Heart right ventricle (tissue), 16 donors: ENCODE results near the gene DMRT1. TPM values are rescaled to one million over a fixed set of nuclear protein-coding genes. Genes with fewer than 3 reads are reported as not detected.

Experiments used
- ATAC-seq, 8 donors: fragments of 200-7000 bp; cut with Tn5 transposase; one replicate each; pipeline ENCODE4 v1.9.1; 2020; ENCODE audit warnings: mild to moderate bottlenecking in 8 of 8, moderate library complexity in 8 of 8, moderate number of reproducible peaks in 1 of 8
- DNase-seq, 2 donors: peaks; one replicate each; pipeline ENCODE4 v3.0.0-alpha.2; 2020
- H3K27ac ChIP-seq, 10 donors: fragments of 200-600 bp; sonication (generic) in 2 of 10; one replicate each; pipeline versions ENCODE4 v1.5.0 to v1.8.0; 2020 to 2022; ENCODE audit warnings: mild to moderate bottlenecking in 3 of 10
- H3K27me3 ChIP-seq, 7 donors: fragments of 200-600 bp; one replicate each; pipeline ENCODE4 v1.8.0; 2021 to 2022; ENCODE audit warnings: mild to moderate bottlenecking in 2 of 7
- H3K36me3 ChIP-seq, 9 donors: fragments of 200-600 bp; sonication (generic) in 1 of 9; one replicate each; pipeline versions ENCODE4 v1.5.0 to v1.8.0; 2020 to 2022; ENCODE audit warnings: mild to moderate bottlenecking in 2 of 9
- H3K4me1 ChIP-seq, 9 donors: fragments of 200-600 bp; sonication (generic) in 1 of 9; one replicate each; pipeline versions ENCODE4 v1.5.0 to v1.8.0; 2020 to 2022; ENCODE audit warnings: mild to moderate bottlenecking in 4 of 9
- H3K4me3 ChIP-seq, 10 donors: fragments of 200-600 bp; sonication (generic) in 2 of 10; one replicate each; pipeline versions ENCODE4 v1.5.0 to v1.8.0; 2020 to 2022; ENCODE audit warnings: mild to moderate bottlenecking in 7 of 10, moderate library complexity in 2 of 10
- H3K9me3 ChIP-seq, 11 donors: fragments of 200-600 bp in 10 of 11; sonication (generic) in 2 of 11; one replicate each; pipeline versions ENCODE4 v1.5.0 to v1.8.0; 2013 to 2022; ENCODE audit warnings: mild to moderate bottlenecking in 2 of 11, control low read depth in 1 of 11, moderate library complexity in 1 of 11
- CTCF ChIP-seq, 9 donors: fragments of 200-600 bp; sonication (generic) in 2 of 9; IDR thresholded peaks; one replicate each; pipeline versions ENCODE4 v1.5.0 to v1.8.0; 2021 to 2022; ENCODE audit warnings: antibody characterized with exemption in 9 of 9, mild to moderate bottlenecking in 5 of 9, moderate library complexity in 1 of 9
- WGBS, 2 donors: extraction: QIAGEN DNeasy Blood & Tissue Kit; methylation state at CpG; one replicate each; pipeline ENCODE4 v1.1.7; 2013; ENCODE audit warnings: inconsistent platforms in 1 of 2; 5-methylcytosine and 5-hydroxymethylcytosine counted together
- intact Hi-C, 10 donors: fragments of 100-400 bp; cut with DNase I; formaldehyde crosslinking; loops; one replicate each; pipeline versions ENCODE4 v1.11.1 to v1.14.2; 2022
- polyA plus RNA-seq, 2 donors: library from polyadenylated mRNA; stranded (reverse); fragments of 200-250 nt; gene quantifications; one replicate each; pipeline ENCODE4 v1.2.3, GENCODE V29; 2013
- total RNA-seq, 10 donors: library from RNA; stranded (reverse); fragmentation: NEBNext Ultra II Directional in 3 of 10; extraction: Animal tissue kit (Norgen Biotek cat#: 25700) in 3 of 10; gene quantifications; one replicate each; pipeline versions ENCODE4 v1.2.1 to v1.2.4, GENCODE V29; 2021 to 2023
- donor health status: Arrhythmogenic right ventricular cardiomyopathy.
- donor health status: ischemic (EF 13 %, LVEDD 7.1; RV severe dilation, severe dysfunction).
- donor health status: healthy with polysubstance abuse.
- donor health status: DM: no; HTN: yes; CAD: no.
- donor health status: DM: no; HTN: no; CAD: no.
- donor health status: ischemic (EF 25% LVEDD 6.9; RV normal size, moderate dysfunction).
- donor health status: ischemic (EF 25% LVEDD 5.7; RV mildly dilated, moderate dysfunction).
- donor health status: healthy.
- donor health status: DM: yes; HTN: yes; CAD: no.
- donor health status: Ischemic cardiomyopathy.
- donor health status: ischemic (EF 35%, LVEDD 5.7; RV mildly dilated, moderate dysfunction).
- donor health status: nonischemic (EF 11% LVEDD 7.7; RV severe dilation, severe dysfunction).
- donor health status: DM: yes; HTN: yes; CAD: no.
- donor health status: PGD.
- donor health status: ischemic (EF 29% LVEDD 5.4; RV normal size, mild dysfunction).
- donor health status: nonischemic (EF 23%, LVEDD 6.1; RV moderate dilation, normal function).

The DMRT1 gene
- total and polyA plus RNA-seq, 12 donors: not detected

GRCh38 chr9:973295-973834 is 131.9 kb downstream of the DMRT1 start:
- 17 to 21% methylated on average over 17 of the region's 17 CpGs for WGBS, 2 donors
- Histone ChIP-seq H3K4me3 (no peak overlapping the region), H3K27me3 (peaks cover 87 to 100% (median 100%) of the 10 kb centered on the region in 7 donors), H3K4me1 (peaks cover 3 to 58% (median 40%) of the 10 kb centered on the region in 9 donors), H3K9me3 (no peaks in the 10 kb centered on the region), H3K36me3 (no peaks in the 10 kb centered on the region), H3K27ac (no peak overlapping the region)
- intact Hi-C loops: loop anchor here in 1 of 10 donors (10.0 kb wide), 1 partner anchor 71 kb away; no protein-coding TSS in a partner anchor
- no peak for DNase-seq
- ATAC-seq: no peak
- no peak for TF ChIP-seq CTCF (IDR thresholded peaks at IDR 0.05)

- Histone ChIP-seq H3K27ac (no peak overlapping the region), H3K36me3 (no peaks in the 10 kb centered on the region), H3K4me1 (peaks cover 3 to 55% (median 40%) of the 10 kb centered on the region in 9 donors), H3K27me3 (peaks cover 87 to 100% (median 100%) of the 10 kb centered on the region in 7 donors), H3K9me3 (no peaks in the 10 kb centered on the region), H3K4me3 (no peak overlapping the region)
- intact Hi-C loops: loop anchor here in 1 of 10 donors (10.0 kb wide), 1 partner anchor 70 kb away; no protein-coding TSS in a partner anchor
- TF ChIP-seq CTCF (IDR thresholded peaks at IDR 0.05): no peak
- WGBS, 2 donors: 10 to 12% methylated on average over 29 of the region's 29 CpGs
- no peak for ATAC-seq
- no peak for DNase-seq
Observed at GRCh38 chr9:974031-974995, 132.8 kb downstream of the DMRT1 start.

GRCh38 chr9:974996-975739 is 133.7 kb downstream of the DMRT1 start:
- intact Hi-C loops: loop anchor here in 1 of 10 donors (10.0 kb wide), 1 partner anchor 70 kb away; no protein-coding TSS in a partner anchor
- H3K4me3 ChIP-seq: no peak overlapping the region
- H3K4me1 ChIP-seq: peaks cover 3 to 47% (median 39%) of the 10 kb centered on the region in 9 donors
- no peak for TF ChIP-seq CTCF (IDR thresholded peaks at IDR 0.05)
- WGBS, 2 donors: 8 to 12% methylated on average over 24 of the region's 24 CpGs
- no peak for DNase-seq
- peaks cover 78 to 100% (median 99%) of the 10 kb centered on the region in 7 donors for H3K27me3 ChIP-seq
- no peak for ATAC-seq
- no peaks in the 10 kb centered on the region for H3K36me3 ChIP-seq
- no peaks in the 10 kb centered on the region for H3K9me3 ChIP-seq
- no peak overlapping the region for H3K27ac ChIP-seq
